Activated T-cell treated with anti-CD3 and anti-CD28 coated beads for 48 hours (primary cell): ENCODE data around the gene DHX16.

Experiments used
- DNase-seq: peaks from one replicate; pipeline ENCODE4 v3.0.0-alpha.2; 2020; ENCODE audit warnings: low read depth

The DHX16 gene

DNA sequence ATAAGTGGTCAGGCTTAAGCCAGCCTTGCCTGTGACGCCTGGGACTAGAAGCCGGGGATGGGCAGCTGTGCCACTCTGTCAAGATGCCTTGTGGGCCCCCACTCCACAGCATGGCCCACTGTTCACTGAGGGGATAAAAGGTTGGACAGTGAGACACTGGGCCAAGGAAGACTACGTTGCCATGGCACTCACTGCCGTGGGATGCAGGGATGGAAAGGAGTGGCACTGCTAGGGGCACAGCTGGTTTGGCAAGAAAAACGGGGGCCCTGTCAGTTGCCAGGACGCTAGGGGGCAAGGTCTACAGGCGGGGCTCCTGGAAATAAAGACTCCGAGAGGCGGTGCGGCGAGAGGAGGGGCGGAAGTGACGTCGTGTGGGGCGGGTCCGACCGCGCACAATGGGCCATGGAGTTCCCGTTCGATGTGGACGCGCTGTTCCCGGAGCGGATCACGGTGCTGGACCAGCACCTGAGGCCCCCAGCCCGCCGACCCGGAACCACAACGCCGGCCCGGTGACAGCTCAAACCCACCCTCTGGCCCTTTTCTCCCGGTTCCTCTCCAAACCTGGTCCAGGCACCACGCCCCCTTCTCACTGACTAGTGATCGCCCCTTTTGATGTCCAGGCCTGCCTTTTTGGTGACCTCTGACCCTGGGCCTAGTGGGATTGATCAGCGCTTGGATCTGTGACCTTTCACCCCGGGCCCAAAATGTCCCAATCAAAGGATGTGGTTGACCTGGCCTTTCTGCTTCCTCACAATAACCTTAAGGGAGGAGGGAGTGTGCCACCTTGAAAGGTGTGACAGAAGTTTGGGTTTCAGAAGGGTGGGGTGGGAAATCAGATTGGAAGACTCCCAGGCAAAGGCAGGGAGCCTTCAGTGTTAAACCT, 46.1 kb downstream of the DHX16 start, which contains the start of gene ATAT1:
TSS of gene ATAT1 (plus strand) at position 391 of the 883 bp plus-strand sequence.
- peak; percentile 81 for DNase-seq

DNA sequence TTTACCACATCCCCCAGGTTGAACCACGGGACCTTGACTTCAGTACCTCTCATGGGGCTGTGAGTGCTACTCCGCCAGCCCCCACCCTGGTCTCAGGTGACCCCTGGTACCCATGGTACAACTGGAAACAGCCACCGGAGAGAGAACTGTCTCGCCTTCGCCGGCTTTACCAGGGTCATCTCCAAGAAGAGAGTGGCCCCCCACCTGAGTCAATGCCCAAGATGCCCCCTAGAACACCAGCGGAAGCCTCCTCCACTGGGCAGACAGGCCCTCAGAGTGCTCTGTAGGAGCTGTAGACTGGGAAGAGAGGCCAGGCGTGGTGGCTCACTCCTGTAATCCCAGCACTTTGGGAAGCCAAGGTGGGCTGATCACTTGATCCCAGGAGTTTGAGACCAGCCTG, 47.3 kb downstream of the DHX16 start:
- DNase-seq, result no peak

DNA sequence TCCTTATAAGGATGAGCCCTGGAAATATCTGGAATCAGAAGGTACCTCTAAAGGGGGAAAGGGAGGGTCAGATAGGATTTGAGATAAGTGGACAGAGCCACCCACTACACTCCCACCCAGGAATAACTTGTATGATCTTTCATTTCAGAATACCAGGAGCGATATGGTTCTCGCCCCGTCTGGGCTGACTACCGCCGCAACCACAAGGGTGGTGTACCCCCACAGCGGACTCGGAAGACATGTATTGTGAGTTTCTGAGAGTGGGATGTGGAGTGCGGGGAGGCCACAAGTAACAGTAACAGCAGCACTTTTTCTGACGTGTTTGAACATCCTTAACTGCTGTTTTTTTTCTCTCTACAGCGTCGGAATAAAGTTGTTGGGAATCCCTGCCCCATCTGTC, 53.2 kb downstream of the DHX16 start:
- DNase-seq, result no peak

DNA sequence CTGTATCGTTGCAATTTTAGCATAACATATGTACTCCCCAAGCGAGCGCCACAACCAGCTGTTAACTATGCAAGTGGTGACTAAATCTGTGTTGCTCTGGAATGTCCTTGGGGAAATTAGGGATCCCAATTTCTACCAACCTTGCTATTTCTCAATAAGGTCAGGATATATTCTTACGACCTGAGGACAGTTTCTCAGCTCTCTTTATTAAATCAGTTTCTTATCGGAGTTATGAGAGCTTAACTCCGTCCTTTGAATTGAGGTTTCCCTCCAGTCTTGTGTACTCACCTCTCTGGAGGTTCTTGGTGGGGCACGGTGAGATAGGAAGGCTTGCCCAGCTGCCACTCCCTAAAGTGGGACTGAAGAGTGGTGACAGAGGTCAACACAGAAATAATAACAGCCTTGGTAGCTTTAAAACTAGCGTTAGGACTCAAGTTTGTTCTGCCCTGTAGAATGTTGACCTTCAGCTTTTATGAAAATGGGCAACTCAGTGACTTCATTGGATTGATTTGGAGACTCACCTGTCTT, 54.5 kb downstream of the DHX16 start:
- DNase-seq, result no peak

DNA sequence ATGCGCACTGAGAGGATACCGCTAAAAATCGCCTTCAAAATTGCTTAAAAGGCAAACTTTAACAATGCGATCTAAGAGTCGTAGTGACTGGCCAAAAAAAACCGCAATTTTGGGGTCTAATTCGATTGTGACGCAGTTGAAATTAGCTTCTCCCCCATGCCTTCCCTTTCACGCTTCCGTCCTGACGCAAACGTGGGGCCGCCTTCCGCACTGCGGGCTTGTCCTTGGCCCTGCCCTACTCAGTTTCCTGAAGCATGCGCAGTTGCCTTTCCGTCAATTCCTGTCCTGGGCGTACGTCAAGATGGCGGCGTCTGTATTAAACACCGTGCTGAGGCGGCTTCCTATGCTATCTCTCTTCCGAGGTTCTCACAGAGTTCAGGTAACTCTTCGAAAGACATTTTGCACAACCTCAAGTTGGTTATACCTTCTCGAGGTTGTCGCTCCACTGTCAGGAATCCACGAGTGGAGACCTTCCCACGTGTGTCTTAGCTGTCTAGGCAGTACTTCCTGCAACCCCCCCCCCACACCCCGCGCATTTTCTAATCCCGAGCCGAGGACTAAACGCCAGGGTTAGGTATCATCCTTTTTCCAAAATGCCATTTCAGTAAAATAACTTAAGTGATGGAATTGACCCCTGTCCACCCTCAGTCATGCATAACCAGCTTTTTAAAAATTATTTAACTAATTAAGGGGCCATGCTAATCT, 55.1 kb downstream of the DHX16 start, which contains the start of gene MRPS18B:
TSS of gene MRPS18B (plus strand) at position 276 of the 705 bp plus-strand sequence. CDS start at position 302, 26 bp downstream.
- DNase-seq, result peak; percentile 91

DNA sequence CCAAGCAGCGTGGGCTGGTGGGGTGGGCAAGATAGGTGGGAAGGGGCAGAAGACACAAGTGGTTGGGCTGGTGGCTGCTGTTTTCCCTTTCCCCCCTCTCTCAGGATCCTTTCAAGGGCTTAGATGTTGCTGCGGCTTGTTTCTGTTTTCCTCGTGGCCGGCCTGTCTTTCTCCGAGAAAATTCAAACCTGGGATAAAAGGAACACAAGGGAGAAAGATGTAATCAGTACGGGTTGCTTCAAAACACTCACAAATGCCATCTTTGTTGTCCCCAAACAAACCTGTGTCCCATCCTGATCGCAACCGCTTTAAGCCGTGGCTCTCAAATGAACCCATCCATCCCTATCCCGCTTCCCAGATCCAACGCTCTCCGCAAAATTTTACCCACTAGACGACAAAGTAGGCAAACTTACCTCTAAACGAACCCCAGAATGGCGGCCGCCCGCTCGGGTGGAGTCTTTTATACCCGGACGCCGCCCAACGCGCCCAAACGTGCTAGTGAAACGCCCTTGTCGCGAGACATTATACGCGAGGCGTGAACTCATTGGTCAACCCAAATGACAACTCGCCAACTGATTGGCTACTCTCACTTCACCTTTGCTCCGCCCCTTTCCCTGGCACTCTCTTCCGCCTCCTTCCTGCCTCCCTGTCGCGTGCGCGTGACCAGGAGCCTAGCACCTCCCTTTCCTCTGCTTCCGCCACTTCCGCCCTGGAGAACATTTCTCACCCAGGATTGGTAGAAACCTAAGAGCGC, 55.8 kb downstream of the DHX16 start, which contains the start of gene PPP1R10:
TSS of gene PPP1R10 (minus strand) at position 433 of the 754 bp plus-strand sequence. CDS start 7,299 bp downstream, outside the sequence.
- peak; percentile 94 for DNase-seq

DNA sequence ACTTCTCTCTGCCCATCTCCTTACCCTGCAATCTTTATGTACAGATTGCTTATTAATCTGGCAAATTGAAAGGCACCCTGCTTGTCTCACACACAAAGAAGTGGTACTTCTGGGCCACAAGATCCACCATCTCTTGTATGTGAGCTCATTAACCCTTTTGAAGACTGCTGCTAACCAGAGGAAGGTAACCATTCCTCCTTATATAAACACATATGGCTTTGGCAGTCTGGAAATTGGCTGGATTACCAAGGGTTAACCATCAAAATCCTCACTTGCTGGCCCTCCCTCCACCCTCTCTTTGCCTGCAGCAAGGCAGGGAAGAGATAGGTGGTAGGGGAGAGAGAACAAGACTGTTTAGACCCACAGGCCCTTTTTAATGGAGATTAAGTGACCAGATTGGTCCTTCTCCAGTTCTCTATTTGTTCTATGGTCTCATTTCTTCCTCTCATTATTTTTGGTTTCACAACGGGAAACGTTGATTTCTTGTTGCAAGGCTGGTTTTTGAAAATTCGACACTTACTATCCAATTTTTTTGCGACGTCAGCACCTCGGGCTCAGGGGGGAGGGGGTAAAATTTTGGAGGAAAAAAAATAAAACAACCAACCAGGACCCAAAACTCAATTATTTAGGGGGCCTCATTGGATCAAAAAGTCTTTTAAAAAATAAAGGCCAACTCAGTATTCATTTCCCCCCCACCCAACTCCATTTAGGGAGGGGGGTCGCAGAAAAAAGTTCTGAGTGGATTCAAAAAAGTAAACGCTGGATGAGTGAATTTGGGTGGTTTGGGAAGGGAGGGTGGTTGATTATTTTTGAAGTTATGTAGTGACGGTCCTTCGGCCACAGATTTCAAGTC, 56.6 kb downstream of the DHX16 start:
- no peak for DNase-seq

DNA sequence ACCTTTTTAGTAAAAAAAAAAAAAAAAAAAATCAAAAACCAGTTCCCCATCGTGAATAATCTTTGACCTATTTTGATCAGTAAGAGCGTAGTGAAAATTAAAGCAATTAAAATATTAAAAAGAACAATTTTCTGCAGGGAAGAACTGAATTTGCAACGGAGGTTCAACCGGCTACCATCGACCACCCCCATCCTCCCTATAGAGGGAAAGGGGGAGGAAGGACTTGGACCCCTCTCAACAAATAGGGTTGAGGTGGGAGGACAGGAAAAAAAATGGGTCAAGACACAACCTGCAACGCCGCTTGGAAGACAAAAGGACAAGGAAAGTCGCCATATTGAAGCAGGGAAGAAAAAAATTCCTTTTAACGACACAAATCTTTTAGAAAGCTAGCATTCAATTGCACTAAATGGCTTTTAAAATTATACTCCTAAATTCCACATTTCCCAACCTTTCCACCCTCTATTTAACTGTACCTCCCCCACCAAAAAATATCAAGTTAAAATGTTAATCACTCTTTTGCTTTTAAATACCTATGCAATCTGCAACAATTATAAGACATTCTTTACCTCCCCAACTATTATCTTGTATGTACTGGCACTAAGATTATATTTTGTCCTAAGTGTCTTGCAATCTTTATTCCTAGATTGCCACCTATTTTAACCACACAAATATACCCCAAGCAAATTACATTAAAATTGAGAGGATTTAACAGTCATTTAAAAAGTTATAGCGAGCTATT, 57.4 kb downstream of the DHX16 start:
- no peak for DNase-seq

DNA sequence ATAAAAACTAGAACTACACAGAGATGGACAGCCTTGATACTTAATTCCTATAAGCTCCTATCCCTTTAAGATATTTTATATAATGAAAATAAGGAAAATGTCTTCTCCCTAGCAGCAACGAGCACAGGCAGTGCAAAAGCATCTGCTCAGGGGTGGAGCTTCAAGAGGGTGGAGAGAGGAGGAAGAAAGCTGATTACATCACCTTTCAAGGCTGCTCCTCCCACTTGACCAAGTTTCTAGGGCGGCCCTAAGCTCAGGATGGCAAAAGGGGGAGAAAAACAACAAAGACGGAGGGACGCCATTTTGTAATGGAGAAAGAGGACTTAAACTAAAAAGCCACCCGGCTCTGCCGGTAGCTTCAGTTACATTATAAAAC, 58.0 kb downstream of the DHX16 start:
- peak; percentile 67 for DNase-seq

DNA sequence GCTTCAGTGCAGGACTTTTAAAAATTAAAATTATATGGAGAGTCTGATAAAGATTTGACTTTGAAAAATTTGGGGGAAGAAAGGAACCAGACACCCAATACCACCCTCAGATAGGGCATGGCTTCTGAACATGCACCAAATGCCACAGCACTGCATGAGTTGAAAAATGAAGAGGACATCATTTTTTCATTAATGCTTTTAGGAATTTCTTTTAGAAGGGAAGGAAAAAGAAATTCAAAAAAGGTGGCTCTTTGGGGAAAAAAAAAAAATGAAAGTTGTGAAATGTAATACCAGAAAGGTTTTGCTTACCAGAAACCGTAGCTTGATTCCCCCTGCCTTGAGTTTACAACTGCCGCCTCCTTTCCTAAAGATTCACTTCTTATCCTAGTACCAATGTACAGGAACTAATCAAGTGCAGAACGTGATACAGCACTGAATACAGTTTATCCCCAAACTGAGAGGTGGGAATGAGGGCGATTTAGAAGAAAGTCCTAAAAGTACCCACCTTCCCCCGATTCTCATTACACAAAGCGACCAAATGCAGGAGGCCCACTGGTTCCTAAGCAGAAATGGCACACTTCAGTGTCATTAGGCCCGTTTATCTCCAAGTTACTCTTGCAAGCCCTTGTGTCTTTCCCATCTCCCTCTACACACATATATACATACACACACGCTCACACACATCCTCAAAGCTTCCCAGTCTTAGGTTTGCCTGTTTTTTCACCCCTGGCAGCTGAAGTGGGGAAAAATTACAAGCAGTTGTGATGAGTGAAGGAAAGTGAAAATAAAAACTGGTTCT, 58.6 kb downstream of the DHX16 start:
- DNase-seq, result no peak

DNA sequence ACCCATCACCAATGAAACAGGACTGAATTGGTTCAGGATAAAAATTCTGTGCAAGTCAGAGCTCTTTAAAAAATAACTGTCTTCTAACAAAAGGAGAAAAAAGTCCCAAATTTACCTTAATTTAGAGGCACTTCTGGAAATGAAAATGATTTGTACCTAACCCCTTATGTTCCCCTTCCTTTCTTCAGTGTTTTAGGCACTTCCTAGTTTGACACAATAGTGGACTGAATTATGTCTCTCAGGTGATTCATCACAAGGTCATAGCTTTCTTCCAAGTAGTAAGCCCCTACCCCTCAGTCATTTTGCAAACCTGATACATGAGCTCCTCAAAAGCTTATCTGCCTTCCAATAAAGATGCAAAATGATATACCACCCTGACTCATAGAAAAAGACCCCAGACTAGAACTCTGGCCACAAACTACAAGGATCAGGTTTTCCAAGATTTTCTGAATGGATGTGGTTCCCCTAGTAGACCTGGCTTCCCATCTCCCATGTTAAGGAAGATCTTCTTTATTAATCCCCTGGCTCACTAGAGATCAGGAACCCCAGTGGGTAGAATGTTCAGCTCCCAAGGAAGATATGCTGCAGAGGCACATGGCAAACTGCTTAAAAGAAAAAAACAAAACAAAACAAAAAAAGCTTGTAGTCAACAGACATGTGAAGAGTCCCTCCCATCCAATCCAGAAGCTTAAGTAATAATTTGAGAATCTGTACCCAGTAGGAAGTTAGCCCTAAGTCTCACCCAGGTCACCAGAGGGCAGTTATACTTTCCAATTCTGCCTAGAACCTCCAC, 59.4 kb downstream of the DHX16 start:
- no peak for DNase-seq

DNA sequence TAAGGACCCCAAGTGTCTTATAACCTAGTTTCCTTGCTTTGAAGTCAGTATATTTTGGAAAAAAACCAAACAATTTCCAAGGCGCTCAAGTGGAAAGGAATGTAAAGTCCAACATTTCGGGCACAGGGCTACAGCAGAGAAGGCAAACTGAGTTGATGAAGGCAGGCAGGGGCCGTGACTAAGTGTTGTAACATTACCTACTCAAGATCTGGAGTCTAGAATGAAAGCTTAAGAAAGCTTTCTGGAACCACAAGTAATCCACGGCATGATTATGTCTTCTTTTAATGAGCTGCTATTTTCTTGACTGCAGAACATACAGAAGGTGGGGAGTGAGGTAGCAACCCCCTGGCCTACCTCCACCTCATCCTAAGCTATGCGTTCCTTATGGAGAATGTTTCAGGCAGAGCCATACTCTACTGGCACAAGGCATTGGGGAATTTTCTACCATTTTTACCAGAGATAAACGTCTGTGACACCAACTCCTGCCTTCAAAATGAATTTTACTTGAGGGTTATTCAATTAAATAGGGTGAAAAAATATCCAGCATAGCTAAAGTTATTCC, 60.0 kb downstream of the DHX16 start:
- no peak for DNase-seq

DNA sequence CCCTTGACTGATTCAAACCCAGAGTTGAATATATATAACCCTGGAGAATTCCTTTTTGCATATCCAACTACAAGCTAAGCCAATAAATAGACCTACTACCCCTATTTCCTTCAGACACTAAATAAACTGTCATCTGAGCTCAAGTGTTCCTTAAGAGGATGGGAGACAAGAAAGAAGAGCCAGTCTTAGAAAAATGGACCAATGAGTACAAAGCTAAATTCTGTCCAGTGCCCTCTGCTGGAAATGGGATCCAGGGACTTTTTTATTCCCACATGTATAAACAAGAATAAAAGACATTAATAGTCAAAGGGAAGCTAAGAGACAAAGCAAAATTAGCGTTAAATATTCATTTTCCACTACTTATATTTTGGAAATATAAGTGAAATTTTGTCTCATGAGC, 60.6 kb downstream of the DHX16 start:
- DNase-seq, result no peak

DNA sequence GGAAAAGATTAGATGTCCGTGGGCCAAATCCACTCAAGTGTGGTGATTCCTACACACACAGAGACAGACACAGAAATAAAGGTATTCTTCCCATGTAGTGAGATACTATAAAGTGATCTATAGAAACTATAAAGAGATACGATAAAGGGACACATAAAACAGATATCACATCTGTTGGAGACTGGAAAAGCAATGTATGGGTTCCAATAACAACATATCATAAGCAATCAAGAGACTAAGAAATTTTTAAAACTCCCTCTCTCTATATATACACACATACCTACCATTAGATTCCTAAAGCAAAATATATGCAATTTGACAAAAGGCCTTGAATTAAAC, 61.0 kb downstream of the DHX16 start:
- DNase-seq, result no peak

DNA sequence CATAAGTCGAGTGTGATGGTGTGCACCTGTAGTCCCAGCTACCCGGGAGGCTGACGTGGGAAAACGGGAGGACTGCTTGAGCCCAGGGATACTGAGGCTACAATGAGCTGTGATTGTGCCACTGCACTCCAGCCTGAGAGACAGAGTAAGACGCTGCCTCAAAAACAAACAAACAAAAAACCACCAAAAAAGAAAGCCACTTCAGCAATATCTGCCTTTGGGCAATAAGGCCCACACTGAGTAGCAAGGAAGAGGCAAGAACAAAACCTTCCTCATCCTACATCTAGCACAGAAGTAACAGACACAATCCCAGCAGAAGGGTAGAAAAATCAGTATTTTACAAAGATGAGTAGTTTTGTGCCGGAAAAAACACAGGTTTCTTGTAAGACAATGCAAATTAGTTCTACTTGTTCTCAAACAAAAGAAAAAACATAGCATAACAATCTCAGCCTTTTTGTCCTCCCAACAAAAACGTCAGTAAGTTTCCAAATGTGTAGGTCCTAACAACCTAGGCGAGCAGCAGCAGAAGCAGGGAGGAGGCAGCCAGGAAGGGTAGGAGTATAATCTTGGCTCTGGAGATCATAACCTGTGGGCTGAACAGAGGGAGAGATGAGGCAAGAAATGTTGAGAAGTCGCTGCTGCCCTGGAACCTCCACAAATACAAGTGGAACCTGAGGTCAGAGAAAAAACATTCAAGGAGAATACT, 61.5 kb downstream of the DHX16 start:
- no peak for DNase-seq

DNA sequence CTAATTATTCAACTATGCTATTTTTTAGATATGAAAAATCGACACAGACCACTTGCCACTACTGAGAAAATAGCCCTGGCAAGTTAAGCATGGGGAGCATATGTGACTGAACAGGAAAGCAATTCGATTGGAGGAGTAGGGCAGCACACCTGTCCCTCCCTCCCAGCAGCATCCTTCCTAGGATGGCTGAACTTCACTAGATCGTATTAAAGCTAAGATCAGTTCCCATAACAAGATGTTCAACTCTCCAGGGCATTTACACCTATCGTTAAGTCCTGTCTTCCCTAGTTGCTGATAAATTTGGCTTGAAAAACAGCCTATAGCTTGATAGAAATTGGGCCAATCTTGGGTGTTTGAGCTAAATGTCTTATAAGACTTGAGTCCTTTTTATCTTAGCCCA, 62.7 kb downstream of the DHX16 start:
- DNase-seq, result no peak

DNA sequence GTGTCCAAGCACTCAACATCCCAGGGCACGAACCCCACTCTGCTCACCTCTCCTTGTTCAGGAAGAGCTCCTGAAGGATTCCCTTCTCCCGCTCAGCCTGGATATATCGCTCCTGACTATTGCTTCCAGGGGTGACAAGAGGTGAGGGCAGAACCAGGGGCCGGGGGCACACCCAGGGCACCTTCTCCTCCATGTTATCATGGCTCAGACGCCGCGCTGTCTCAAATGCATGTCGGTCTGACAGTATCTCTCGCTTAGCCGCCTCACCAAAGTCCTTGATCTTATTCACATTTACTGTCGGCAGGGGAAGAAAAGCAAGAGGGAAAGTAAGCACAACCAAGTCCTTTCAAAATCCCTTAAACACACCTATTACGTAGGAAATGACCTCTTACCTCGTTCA, 68.8 kb downstream of the DHX16 start:
- no peak for DNase-seq
